ENCODE measurements around the gene RIMS4.

The RIMS4 gene

GRCh38 chr20:44810391-44811149 is at the start of gene RIMS4:
TSS of gene RIMS4 (minus strand) at chr20:44810546. CDS start at chr20:44810271, 275 bp downstream.
- DNase-seq (ENCODE audit: extremely low read depth in 1 of 2, low read depth in 1 of 2) = no peak

GRCh38 chr20:44858606-44859360 is 48.4 kb upstream of the RIMS4 start:
- DNase-seq (ENCODE audit: extremely low read depth in 1 of 2, low read depth in 1 of 2) = no peak

GRCh38 chr20:44856856-44857448 is 46.6 kb upstream of the RIMS4 start:
- DNase-seq (ENCODE audit: extremely low read depth in 1 of 2, low read depth in 1 of 2) = no peak

- no peak for DNase-seq (ENCODE audit: extremely low read depth in 1 of 2, low read depth in 1 of 2)
Measured at GRCh38 chr20:44856442-44856841, 46.1 kb upstream of the RIMS4 start.

GRCh38 chr20:44851545-44851944 is 41.2 kb upstream of the RIMS4 start:
- DNase-seq (ENCODE audit: extremely low read depth in 1 of 2, low read depth in 1 of 2) = no peak

- DNase-seq (ENCODE audit: extremely low read depth in 1 of 2, low read depth in 1 of 2) = no peak
Measured at GRCh38 chr20:44850837-44851236, 40.5 kb upstream of the RIMS4 start.

GRCh38 chr20:44850272-44850671 is 39.9 kb upstream of the RIMS4 start:
- DNase-seq (ENCODE audit: extremely low read depth in 1 of 2, low read depth in 1 of 2) = no peak

- no peak for DNase-seq (ENCODE audit: extremely low read depth in 1 of 2, low read depth in 1 of 2)
Measured at GRCh38 chr20:44849703-44850102, 39.4 kb upstream of the RIMS4 start.

- DNase-seq (ENCODE audit: extremely low read depth in 1 of 2, low read depth in 1 of 2) = no peak
Measured at GRCh38 chr20:44848254-44849015, 38.1 kb upstream of the RIMS4 start.

- no peak for DNase-seq (ENCODE audit: extremely low read depth in 1 of 2, low read depth in 1 of 2)
Measured at GRCh38 chr20:44843876-44844275, 33.5 kb upstream of the RIMS4 start.

GRCh38 chr20:44841955-44842354 is 31.6 kb upstream of the RIMS4 start:
- no peak for DNase-seq (ENCODE audit: extremely low read depth in 1 of 2, low read depth in 1 of 2)

GRCh38 chr20:44840826-44841225 is 30.5 kb upstream of the RIMS4 start:
- DNase-seq (ENCODE audit: extremely low read depth in 1 of 2, low read depth in 1 of 2) = no peak

- no peak for DNase-seq (ENCODE audit: extremely low read depth in 1 of 2, low read depth in 1 of 2)
Measured at GRCh38 chr20:44839481-44839880, 29.1 kb upstream of the RIMS4 start.

GRCh38 chr20:44838521-44838920 is 28.2 kb upstream of the RIMS4 start:
- no peak for DNase-seq (ENCODE audit: extremely low read depth in 1 of 2, low read depth in 1 of 2)

GRCh38 chr20:44837946-44838345 is 27.6 kb upstream of the RIMS4 start:
- DNase-seq (ENCODE audit: extremely low read depth in 1 of 2, low read depth in 1 of 2) = no peak

GRCh38 chr20:44836601-44837120 is 26.3 kb upstream of the RIMS4 start:
- DNase-seq (ENCODE audit: extremely low read depth in 1 of 2, low read depth in 1 of 2) = no peak

GRCh38 chr20:44835661-44836221 is 25.4 kb upstream of the RIMS4 start:
- no peak for DNase-seq (ENCODE audit: extremely low read depth in 1 of 2, low read depth in 1 of 2)

- no peak for DNase-seq (ENCODE audit: extremely low read depth in 1 of 2, low read depth in 1 of 2)
Measured at GRCh38 chr20:44835116-44835515, 24.8 kb upstream of the RIMS4 start.

GRCh38 chr20:44834693-44835092 is 24.3 kb upstream of the RIMS4 start:
- DNase-seq (ENCODE audit: extremely low read depth in 1 of 2, low read depth in 1 of 2) = no peak

GRCh38 chr20:44833437-44833836 is 23.1 kb upstream of the RIMS4 start:
- no peak for DNase-seq (ENCODE audit: extremely low read depth in 1 of 2, low read depth in 1 of 2)

GRCh38 chr20:44832724-44833123 is 22.4 kb upstream of the RIMS4 start:
- no peak for DNase-seq (ENCODE audit: extremely low read depth in 1 of 2, low read depth in 1 of 2)

Data from stimulated activated CD8-positive, alpha-beta memory T cell treated with anti-CD3 and anti-CD28 coated beads, Interleukin-7, amount 100 ng/mL, for 48 hours (primary cell).